HepG2 (cell line): ENCODE measurements around the gene GLB1L. TPM values are rescaled to one million over a fixed set of nuclear protein-coding genes. Genes with fewer than 3 reads are reported as not detected.

Experiments used
- CENPT ChIP-seq: sonication (generic); formaldehyde crosslinking; IDR thresholded peaks from 2 replicates; pipeline ENCODE4 v1.8.0; 2022; ENCODE audit warnings: low read depth, mild to moderate bottlenecking, moderate library complexity, missing genetic modification reagents
- GFI1 ChIP-seq: sonication (generic); formaldehyde crosslinking; IDR thresholded peaks from 2 replicates; pipeline ENCODE4 v1.5.0; 2020; ENCODE audit warnings: missing genetic modification reagents, mild to moderate bottlenecking, borderline replicate concordance
- HHEX ChIP-seq: IDR thresholded peaks from 2 replicates; pipeline ENCODE4 v1.6.1; 2016; ENCODE audit warnings: control low read depth
- NCOA2 ChIP-seq: sonication (generic); formaldehyde crosslinking; IDR thresholded peaks from 2 replicates; pipeline ENCODE4 v1.8.0; 2022; ENCODE audit warnings: inconsistent platforms
- NFATC3 ChIP-seq: sonication (generic); formaldehyde crosslinking; IDR thresholded peaks from 2 replicates; pipeline ENCODE4 v1.5.1; 2020; ENCODE audit warnings: mild to moderate bottlenecking, missing genetic modification reagents
- NFIC ChIP-seq: IDR thresholded peaks from 2 replicates; pipeline ENCODE4 v1.6.1; 2012; ENCODE audit warnings: mild to moderate bottlenecking, low read length, inconsistent platforms
- PHF20 ChIP-seq: sonication (generic); formaldehyde crosslinking; IDR thresholded peaks from 2 replicates; pipeline ENCODE4 v1.5.0; 2020; ENCODE audit warnings: mild to moderate bottlenecking, missing genetic modification reagents
- SALL2 ChIP-seq: sonication (generic); formaldehyde crosslinking; IDR thresholded peaks from 2 replicates; pipeline ENCODE4 v1.8.1; 2023; ENCODE audit warnings: mild to moderate bottlenecking, missing genetic modification reagents, inconsistent platforms
- SPEN ChIP-seq: sonication (generic); formaldehyde crosslinking; IDR thresholded peaks from 2 replicates; pipeline ENCODE4 v1.5.1; 2020; ENCODE audit warnings: low read depth, mild to moderate bottlenecking, missing genetic modification reagents
- ZIK1 ChIP-seq: sonication (generic); formaldehyde crosslinking; IDR thresholded peaks from 2 replicates; pipeline ENCODE4 v1.5.0; 2020; ENCODE audit warnings: mild to moderate bottlenecking, low read depth, missing genetic modification reagents, borderline replicate concordance
- ZNF20 ChIP-seq: sonication (generic); formaldehyde crosslinking; IDR thresholded peaks from 2 replicates; pipeline ENCODE4 v1.4.0; 2020; ENCODE audit warnings: mild to moderate bottlenecking, moderate library complexity, missing genetic modification reagents
- ZNF460 ChIP-seq: sonication (generic); formaldehyde crosslinking; IDR thresholded peaks from 2 replicates; pipeline ENCODE4 v1.5.1; 2020; ENCODE audit warnings: missing genetic modification reagents, mild to moderate bottlenecking, borderline replicate concordance
- ZNF484 ChIP-seq: sonication (generic); formaldehyde crosslinking; IDR thresholded peaks from 2 replicates; pipeline ENCODE4 v1.5.1; 2020; ENCODE audit warnings: mild to moderate bottlenecking, low read depth, missing genetic modification reagents, borderline replicate concordance
- ZNF780A ChIP-seq: sonication (generic); formaldehyde crosslinking; IDR thresholded peaks from 2 replicates; pipeline ENCODE4 v1.8.0; 2022; ENCODE audit warnings: mild to moderate bottlenecking, missing genetic modification reagents, moderate library complexity
- polyA plus RNA-seq, 8 experiments: library from polyadenylated mRNA; depleted of rRNA in 3 of 8; stranded (reverse) in 7 of 8; unstranded in 1 of 8; fragments of >200 nt; fragmentation: Illumina TruSeq in 4 of 8; extraction: Trizol in 4 of 8; gene quantifications; 2 replicates each; pipeline versions ENCODE4 v1.2.1 to v1.2.3, GENCODE V29; 2011 to 2016; ENCODE audit warnings: low read depth in 4 of 8, missing spikeins in 1 of 8, mixed read lengths in 1 of 8; ENCODE audit not compliant: insufficient read depth in 1 of 8
- total RNA-seq, 5 experiments: library from RNA; depleted of rRNA; stranded (reverse); fragments of >200 nt; fragmentation: Illumina TruSeq; extraction: Trizol; gene quantifications; 2 replicates each; pipeline ENCODE4 v1.2.3, GENCODE V29; 2016; ENCODE audit warnings: low read depth in 1 of 5
- TF ChIP-seq, protein P1 (sequence below): fragments of 450-650 bp; IDR thresholded peaks from 2 replicates; pipeline ENCODE4 v1.6.1; 2017
- TF ChIP-seq, protein P2 (sequence below): sonication (generic); formaldehyde crosslinking; IDR thresholded peaks from 2 replicates; pipeline ENCODE4 v1.5.1; 2020; ENCODE audit warnings: mild to moderate bottlenecking, missing genetic modification reagents, moderate library complexity
- TF ChIP-seq, protein P3 (sequence below): sonication (generic); formaldehyde crosslinking; IDR thresholded peaks from 2 replicates; pipeline ENCODE4 v1.8.1; 2023; ENCODE audit warnings: mild to moderate bottlenecking, inconsistent platforms, moderate library complexity, missing genetic modification reagents, borderline replicate concordance
- TF ChIP-seq, protein P4 (sequence below): IDR thresholded peaks from 2 replicates; pipeline ENCODE4 v1.6.1; 2016; ENCODE audit warnings: low read depth
- TF ChIP-seq, protein P5 (sequence below): sonication (generic); formaldehyde crosslinking; IDR thresholded peaks from 2 replicates; pipeline ENCODE4 v1.5.1; 2020; ENCODE audit warnings: mild to moderate bottlenecking, missing genetic modification reagents, moderate library complexity

GLB1L gene
- total and polyA plus RNA-seq, 2 of the 13 experiments (the other 11 are each of a cell fraction or from before 2014, with no cell fraction given), result 6.8 to 7.3 TPM

DNA sequence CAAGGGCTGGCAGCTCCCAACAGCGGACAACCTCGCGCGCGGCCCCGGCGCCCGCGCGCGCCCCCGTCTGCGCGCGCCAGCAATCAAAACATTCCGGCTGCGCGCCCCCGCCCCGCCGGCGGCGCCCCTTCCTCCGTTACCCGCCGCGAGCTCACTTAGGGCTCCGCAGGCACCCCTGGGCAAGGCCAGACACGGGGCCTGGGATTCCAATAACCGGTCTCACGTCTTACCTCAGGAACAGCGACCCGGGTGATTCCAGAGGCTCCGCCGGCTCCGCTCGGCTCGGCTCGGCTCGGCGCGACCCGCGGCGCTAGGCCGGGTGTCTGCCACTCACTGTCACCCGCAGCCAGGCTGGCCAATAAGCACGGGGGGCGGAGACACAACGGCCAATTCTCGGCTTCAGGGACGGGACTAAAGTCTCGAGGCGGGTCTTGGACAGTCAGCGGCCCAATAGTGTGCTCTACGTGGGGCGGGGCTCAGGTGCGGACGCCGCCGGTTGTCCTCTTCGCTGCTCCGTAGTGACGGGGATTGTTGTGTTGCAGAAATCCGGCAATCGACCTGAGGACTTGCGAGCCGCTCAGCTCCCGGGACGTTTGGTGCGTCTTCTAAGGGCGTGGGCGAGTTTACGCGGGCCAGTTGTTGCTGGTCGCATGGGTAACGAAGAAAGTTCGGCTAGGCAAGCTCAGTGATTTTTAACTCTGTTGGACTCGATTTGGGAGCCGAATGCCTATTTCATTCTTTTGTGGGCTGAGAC is 15.8 kb downstream of the GLB1L start, which contains the start of the genes ANKZF1 and ATG9A (continued):
- TF ChIP-seq, protein P1, sequence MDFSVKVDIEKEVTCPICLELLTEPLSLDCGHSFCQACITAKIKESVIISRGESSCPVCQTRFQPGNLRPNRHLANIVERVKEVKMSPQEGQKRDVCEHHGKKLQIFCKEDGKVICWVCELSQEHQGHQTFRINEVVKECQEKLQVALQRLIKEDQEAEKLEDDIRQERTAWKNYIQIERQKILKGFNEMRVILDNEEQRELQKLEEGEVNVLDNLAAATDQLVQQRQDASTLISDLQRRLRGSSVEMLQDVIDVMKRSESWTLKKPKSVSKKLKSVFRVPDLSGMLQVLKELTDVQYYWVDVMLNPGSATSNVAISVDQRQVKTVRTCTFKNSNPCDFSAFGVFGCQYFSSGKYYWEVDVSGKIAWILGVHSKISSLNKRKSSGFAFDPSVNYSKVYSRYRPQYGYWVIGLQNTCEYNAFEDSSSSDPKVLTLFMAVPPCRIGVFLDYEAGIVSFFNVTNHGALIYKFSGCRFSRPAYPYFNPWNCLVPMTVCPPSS, result no peak
- TF ChIP-seq NFATC3 (CRISPR knock-in tag) (peak; percentile 75; the same call in 1 of the 2 replicates), NFIC (no peak), ZNF20 (CRISPR knock-in tag) (no peak), ZNF460 (no peak), PHF20 (CRISPR knock-in tag) (peak; percentile 73), ZIK1 (CRISPR knock-in tag) (peak; percentile 61), ZNF780A (no peak), NCOA2 (CRISPR knock-in tag) (no peak), CENPT (CRISPR knock-in tag) (no peak), HHEX (no peak), SALL2 (CRISPR knock-in tag) (no peak; the same call in none of the 2 replicates), SPEN (peak; percentile 37), GFI1 (CRISPR knock-in tag) (0 out of 2 replicates have a peak, but pooled peaks have one; percentile 19), ZNF484 (CRISPR knock-in tag) (no peak)
- TF ChIP-seq, protein P2, sequence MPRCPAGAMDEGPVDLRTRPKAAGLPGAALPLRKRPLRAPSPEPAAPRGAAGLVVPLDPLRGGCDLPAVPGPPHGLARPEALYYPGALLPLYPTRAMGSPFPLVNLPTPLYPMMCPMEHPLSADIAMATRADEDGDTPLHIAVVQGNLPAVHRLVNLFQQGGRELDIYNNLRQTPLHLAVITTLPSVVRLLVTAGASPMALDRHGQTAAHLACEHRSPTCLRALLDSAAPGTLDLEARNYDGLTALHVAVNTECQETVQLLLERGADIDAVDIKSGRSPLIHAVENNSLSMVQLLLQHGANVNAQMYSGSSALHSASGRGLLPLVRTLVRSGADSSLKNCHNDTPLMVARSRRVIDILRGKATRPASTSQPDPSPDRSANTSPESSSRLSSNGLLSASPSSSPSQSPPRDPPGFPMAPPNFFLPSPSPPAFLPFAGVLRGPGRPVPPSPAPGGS (CRISPR knock-in tag), result peak; percentile 83
- TF ChIP-seq, protein P3, sequence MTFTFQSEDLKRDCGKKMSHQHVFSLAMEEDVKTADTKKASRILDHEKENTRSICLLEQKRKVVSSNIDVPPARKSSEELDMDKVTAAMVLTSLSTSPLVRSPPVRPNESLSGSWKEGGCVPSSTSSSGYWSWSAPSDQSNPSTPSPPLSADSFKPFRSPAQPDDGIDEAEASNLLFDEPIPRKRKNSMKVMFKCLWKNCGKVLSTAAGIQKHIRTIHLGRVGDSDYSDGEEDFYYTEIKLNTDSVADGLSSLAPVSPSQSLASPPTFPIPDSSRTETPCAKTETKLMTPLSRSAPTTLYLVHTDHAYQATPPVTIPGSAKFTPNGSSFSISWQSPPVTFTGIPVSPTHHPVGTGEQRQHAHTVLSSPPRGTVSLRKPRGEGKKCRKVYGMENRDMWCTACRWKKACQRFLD (CRISPR knock-in tag), result 0 out of 2 replicates have a peak, but pooled peaks have one; percentile 71
- TF ChIP-seq, protein P4, sequence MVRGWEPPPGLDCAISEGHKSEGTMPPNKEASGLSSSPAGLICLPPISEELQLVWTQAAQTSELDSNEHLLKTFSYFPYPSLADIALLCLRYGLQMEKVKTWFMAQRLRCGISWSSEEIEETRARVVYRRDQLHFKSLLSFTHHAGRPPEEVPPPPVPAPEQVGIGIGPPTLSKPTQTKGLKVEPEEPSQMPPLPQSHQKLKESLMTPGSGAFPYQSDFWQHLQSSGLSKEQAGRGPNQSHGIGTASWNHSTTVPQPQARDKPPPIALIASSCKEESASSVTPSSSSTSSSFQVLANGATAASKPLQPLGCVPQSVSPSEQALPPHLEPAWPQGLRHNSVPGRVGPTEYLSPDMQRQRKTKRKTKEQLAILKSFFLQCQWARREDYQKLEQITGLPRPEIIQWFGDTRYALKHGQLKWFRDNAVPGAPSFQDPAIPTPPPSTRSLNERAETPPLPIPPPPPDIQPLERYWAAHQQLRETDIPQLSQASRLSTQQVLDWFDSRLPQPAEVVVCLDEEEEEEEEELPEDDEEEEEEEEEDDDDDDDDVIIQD (CRISPR knock-in tag), result no peak; the same call in 1 of the 2 replicates
- TF ChIP-seq, protein P5, sequence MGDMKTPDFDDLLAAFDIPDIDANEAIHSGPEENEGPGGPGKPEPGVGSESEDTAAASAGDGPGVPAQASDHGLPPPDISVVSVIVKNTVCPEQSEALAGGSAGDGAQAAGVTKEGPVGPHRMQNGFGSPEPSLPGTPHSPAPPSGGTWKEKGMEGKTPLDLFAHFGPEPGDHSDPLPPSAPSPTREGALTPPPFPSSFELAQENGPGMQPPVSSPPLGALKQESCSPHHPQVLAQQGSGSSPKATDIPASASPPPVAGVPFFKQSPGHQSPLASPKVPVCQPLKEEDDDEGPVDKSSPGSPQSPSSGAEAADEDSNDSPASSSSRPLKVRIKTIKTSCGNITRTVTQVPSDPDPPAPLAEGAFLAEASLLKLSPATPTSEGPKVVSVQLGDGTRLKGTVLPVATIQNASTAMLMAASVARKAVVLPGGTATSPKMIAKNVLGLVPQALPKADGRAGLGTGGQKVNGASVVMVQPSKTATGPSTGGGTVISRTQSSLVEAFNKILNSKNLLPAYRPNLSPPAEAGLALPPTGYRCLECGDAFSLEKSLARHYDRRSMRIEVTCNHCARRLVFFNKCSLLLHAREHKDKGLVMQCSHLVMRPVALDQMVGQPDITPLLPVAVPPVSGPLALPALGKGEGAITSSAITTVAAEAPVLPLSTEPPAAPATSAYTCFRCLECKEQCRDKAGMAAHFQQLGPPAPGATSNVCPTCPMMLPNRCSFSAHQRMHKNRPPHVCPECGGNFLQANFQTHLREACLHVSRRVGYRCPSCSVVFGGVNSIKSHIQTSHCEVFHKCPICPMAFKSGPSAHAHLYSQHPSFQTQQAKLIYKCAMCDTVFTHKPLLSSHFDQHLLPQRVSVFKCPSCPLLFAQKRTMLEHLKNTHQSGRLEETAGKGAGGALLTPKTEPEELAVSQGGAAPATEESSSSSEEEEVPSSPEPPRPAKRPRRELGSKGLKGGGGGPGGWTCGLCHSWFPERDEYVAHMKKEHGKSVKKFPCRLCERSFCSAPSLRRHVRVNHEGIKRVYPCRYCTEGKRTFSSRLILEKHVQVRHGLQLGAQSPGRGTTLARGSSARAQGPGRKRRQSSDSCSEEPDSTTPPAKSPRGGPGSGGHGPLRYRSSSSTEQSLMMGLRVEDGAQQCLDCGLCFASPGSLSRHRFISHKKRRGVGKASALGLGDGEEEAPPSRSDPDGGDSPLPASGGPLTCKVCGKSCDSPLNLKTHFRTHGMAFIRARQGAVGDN (CRISPR knock-in tag), result peak; percentile 82
